Measurements from ENCODE around the gene GABRA5. TPM values are rescaled to one million over a fixed set of nuclear protein-coding genes. Genes with fewer than 3 reads are reported as not detected.
A peak's percentile ranks its signal among the peaks of the same experiment; 100 is the strongest.

GABRA5 gene
- total and polyA plus RNA-seq, 8 donors = 0.06 to 0.15 (median 0.09) TPM; not detected in 5

DNA sequence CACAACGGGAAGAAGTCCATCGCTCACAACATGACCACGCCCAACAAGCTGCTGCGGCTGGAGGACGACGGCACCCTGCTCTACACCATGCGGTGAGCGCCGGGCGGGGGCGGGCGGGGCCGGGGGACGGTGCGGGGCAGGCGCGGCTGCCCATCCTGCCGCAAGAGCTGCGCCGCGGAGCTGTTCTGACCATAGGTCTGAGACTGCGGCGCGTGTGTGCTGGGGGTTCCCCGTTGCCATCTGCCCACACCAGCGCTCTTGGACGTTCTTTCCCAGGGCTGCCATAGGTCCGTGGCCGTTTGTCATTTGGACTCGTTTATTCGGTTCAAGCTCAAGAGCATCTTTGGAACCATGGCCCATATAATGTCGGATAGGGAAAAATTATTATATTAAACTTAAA, 16.6 kb downstream of the GABRA5 start:
- Histone ChIP-seq H3K27me3 (peaks cover 0 to 12% of the 10 kb centered on the region in 2 donors), H3K36me3 (no peaks in the 10 kb centered on the region), H3K4me1 (no peaks in the 10 kb centered on the region), H3K27ac (no peak overlapping the region), H3K9me3 (no peaks in the 10 kb centered on the region), H3K4me3 (no peak overlapping the region)
- DNase-seq = no peak
- TF ChIP-seq, protein P1, sequence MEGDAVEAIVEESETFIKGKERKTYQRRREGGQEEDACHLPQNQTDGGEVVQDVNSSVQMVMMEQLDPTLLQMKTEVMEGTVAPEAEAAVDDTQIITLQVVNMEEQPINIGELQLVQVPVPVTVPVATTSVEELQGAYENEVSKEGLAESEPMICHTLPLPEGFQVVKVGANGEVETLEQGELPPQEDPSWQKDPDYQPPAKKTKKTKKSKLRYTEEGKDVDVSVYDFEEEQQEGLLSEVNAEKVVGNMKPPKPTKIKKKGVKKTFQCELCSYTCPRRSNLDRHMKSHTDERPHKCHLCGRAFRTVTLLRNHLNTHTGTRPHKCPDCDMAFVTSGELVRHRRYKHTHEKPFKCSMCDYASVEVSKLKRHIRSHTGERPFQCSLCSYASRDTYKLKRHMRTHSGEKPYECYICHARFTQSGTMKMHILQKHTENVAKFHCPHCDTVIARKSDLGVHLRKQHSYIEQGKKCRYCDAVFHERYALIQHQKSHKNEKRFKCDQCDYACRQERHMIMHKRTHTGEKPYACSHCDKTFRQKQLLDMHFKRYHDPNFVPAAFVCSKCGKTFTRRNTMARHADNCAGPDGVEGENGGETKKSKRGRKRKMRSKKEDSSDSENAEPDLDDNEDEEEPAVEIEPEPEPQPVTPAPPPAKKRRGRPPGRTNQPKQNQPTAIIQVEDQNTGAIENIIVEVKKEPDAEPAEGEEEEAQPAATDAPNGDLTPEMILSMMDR (IDR thresholded peaks at IDR 0.05) = no peak
- ATAC-seq = no peak
- intact Hi-C loops (cut with DNase I) = no loop called here

- TF ChIP-seq, protein P1 (IDR thresholded peaks at IDR 0.05) = no peak
- Histone ChIP-seq H3K36me3 (no peaks in the 10 kb centered on the region), H3K27ac (no peak overlapping the region), H3K9me3 (no peaks in the 10 kb centered on the region), H3K27me3 (peaks cover 0 to 14% of the 10 kb centered on the region in 2 donors), H3K4me3 (no peak overlapping the region), H3K4me1 (peaks cover 0 to 1% of the 10 kb centered on the region in 2 donors)
- ATAC-seq (no peak), DNase-seq (no peak)
- intact Hi-C loops (cut with DNase I) = no loop called here
Observed at GRCh38 chr15:26886566-26886965, 19.7 kb downstream of the GABRA5 start.

DNA sequence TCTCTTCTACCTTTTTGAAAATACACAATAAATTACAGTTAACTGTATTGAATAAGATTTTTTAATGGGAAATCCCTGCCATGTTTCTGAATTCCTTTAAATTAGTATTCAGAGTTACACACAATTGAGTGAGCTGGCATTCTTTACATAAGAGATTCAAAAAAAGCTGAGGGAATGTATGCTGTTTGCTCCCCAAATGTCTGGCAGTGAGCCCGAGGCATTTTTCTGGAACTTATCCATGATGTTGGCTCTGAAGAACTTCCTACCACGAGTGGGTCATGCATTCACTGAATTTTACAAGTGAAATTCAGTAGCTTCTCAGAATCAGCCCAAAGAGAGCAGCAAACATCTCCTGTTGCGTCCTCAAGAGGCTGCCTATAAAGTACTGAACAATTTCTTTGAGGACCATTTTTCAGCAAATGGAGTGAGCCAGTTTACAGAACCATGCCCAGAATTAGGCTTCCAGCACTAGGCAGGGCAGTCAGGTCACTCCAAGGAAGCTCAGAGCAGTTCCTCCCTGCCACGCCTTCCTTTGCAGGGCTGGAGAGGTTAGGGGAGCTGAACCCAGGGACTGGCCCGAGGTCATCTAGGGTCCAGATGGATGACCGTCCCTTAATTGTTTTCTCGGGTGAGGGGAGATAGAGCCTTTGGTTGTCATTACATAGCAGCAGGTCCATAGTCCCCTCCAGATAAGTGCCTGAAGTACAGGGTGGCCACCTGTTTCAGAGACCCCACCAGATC, 21.2 kb downstream of the GABRA5 start:
- intact Hi-C loops (cut with DNase I) = no loop called here
- Histone ChIP-seq H3K27ac (no peak overlapping the region), H3K4me3 (no peak overlapping the region), H3K27me3 (peaks cover 0 to 22% of the 10 kb centered on the region in 2 donors), H3K9me3 (no peaks in the 10 kb centered on the region), H3K36me3 (no peaks in the 10 kb centered on the region), H3K4me1 (peaks cover 0 to 4% of the 10 kb centered on the region in 2 donors)
- DNase-seq (no peak), ATAC-seq (no peak)
- TF ChIP-seq, protein P1 (IDR thresholded peaks at IDR 0.05) = no peak

DNA sequence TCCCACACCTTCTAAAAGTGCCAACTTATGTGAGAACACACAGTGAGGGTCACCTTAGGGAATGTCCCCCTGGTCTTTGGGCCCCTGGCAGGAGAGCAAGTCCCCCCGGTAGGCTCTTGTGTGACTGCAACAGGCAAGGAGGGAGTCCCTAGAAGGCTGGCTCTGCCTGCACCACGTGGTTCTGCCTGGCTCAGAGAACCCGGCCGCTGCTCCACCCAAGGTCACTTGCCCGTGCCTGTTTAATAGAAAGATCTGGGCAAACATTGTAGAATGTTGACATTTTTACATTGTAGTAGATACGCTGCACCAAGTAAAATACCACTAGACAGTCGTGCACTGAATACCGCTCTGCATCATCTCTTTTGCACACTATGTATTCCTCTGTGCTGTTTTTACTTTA, 21.9 kb downstream of the GABRA5 start:
- intact Hi-C loops (cut with DNase I) = no loop called here
- H3K4me1 ChIP-seq = peaks cover 0 to 4% of the 10 kb centered on the region in 2 donors
- no peak overlapping the region for H3K4me3 ChIP-seq
- no peaks in the 10 kb centered on the region for H3K36me3 ChIP-seq
- TF ChIP-seq, protein P1 (IDR thresholded peaks at IDR 0.05) = no peak
- H3K27ac ChIP-seq = no peak overlapping the region
- ATAC-seq (peak; percentile 48), DNase-seq (no peak)
- H3K9me3 ChIP-seq = no peaks in the 10 kb centered on the region
- peaks cover 0 to 27% of the 10 kb centered on the region in 2 donors for H3K27me3 ChIP-seq

- peaks cover 0 to 33% of the 10 kb centered on the region in 2 donors for H3K27me3 ChIP-seq
- H3K36me3 ChIP-seq = no peaks in the 10 kb centered on the region
- peak in 2 of 4 donors; percentile 64 to 80 for DNase-seq
- intact Hi-C loops (cut with DNase I) = no loop called here
- H3K27ac ChIP-seq = no peak overlapping the region
- no peaks in the 10 kb centered on the region for H3K9me3 ChIP-seq
- H3K4me3 ChIP-seq = no peak overlapping the region
- TF ChIP-seq, protein P1 (IDR thresholded peaks at IDR 0.05) = peak; percentile 50 to 51
- ATAC-seq = peak; percentile 54
- H3K4me1 ChIP-seq = peaks cover 0 to 4% of the 10 kb centered on the region in 2 donors
Observed at GRCh38 chr15:26889298-26889898, 22.5 kb downstream of the GABRA5 start.
